GM20000 (cell line): ENCODE data around the gene PALD1.

Experiments
- DNase-seq: peaks from one replicate; pipeline ENCODE4 v3.0.0; 2012; ENCODE audit warnings: low spot score
- CTCF ChIP-seq: IDR thresholded peaks from 2 replicates; pipeline ENCODE4 v1.5.1; 2012; ENCODE audit warnings: mild to moderate bottlenecking, control low read depth; ENCODE audit errors: extremely low read depth, missing control alignments

Gene PALD1

GRCh38 chr10:70615211-70615610 is 136.6 kb downstream of the PALD1 start:
- TF ChIP-seq CTCF: no peak
- no peak for DNase-seq

- DNase-seq: no peak
- TF ChIP-seq CTCF: no peak
Measured at GRCh38 chr10:70615784-70616522, 137.4 kb downstream of the PALD1 start.

GRCh38 chr10:70616761-70617160 is 138.2 kb downstream of the PALD1 start:
- no peak for TF ChIP-seq CTCF
- DNase-seq: no peak
